Panc1 (cell line): ENCODE measurements around the gene ABCG1.

Experiments used
- POLR2AphosphoS5 ChIP-seq: IDR thresholded peaks from 2 replicates; pipeline ENCODE4 v1.6.1; 2012; ENCODE audit warnings: mild to moderate bottlenecking, low read depth, low read length, moderate library complexity
- SIN3A ChIP-seq: IDR thresholded peaks from 2 replicates; pipeline ENCODE4 v1.6.1; 2012; ENCODE audit warnings: low read depth, mild to moderate bottlenecking, low read length, moderate library complexity, borderline replicate concordance; ENCODE audit not compliant: insufficient read depth
- TCF7L2 ChIP-seq: IDR thresholded peaks from 2 replicates; pipeline ENCODE4 v1.6.1; 2011; ENCODE audit warnings: mild to moderate bottlenecking, low read depth, low read length, inconsistent platforms
- TF ChIP-seq, protein P1 (sequence below): fragments of 450-650 bp; IDR thresholded peaks from 2 replicates; pipeline ENCODE4 v1.5.1; 2017; ENCODE audit warnings: mild to moderate bottlenecking

DNA sequence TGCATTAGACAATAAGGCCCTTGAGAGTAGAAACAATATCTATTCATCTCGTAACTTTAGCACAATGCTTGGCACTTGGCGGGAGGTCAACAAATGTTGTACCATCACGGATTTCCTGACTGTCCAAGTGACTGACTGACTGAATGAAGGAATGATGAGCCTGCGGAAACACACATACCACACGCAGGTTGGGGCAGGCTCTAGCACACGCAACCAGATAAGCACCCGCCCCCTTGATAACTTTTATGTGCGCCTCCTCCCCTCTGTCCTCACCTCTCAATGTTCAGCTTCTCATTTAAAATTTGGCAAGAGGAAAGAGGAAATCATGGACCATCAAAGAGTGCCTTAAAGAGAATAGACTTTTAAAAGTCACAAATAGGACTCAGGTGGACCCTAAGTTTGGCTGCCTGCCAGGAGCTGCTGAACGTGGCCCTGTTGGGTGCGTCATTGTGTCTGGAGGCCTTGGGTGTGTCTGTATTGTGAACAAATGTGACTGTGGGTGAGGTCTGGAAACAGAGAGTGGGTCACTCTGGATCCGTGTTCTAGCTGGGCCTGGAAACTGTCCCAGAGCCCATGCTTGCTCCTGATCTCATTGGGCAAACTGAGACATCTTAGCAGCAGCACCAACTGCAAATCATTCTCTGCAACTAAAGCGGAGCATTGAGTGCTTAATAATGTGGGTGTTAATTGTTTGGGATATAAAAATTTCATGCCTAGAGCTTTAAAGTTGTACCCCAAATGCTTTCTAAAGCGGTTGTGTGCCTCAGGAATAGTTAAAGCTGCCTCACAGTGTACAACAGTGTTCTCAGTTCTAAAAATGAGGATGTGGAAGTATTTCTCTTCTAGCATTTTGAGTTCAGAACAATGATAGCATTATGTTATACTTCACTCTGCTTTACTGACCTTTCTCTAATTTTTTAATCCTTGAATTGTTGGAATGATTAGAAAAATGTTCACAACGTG is 47.6 kb upstream of the ABCG1 start:
- TF ChIP-seq, protein P1, sequence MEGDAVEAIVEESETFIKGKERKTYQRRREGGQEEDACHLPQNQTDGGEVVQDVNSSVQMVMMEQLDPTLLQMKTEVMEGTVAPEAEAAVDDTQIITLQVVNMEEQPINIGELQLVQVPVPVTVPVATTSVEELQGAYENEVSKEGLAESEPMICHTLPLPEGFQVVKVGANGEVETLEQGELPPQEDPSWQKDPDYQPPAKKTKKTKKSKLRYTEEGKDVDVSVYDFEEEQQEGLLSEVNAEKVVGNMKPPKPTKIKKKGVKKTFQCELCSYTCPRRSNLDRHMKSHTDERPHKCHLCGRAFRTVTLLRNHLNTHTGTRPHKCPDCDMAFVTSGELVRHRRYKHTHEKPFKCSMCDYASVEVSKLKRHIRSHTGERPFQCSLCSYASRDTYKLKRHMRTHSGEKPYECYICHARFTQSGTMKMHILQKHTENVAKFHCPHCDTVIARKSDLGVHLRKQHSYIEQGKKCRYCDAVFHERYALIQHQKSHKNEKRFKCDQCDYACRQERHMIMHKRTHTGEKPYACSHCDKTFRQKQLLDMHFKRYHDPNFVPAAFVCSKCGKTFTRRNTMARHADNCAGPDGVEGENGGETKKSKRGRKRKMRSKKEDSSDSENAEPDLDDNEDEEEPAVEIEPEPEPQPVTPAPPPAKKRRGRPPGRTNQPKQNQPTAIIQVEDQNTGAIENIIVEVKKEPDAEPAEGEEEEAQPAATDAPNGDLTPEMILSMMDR, result no peak
- TF ChIP-seq POLR2AphosphoS5, result no peak
- no peak for TF ChIP-seq TCF7L2
- no peak for TF ChIP-seq SIN3A
